Measurements from ENCODE around the gene GBP6.

GBP6 gene

DNA sequence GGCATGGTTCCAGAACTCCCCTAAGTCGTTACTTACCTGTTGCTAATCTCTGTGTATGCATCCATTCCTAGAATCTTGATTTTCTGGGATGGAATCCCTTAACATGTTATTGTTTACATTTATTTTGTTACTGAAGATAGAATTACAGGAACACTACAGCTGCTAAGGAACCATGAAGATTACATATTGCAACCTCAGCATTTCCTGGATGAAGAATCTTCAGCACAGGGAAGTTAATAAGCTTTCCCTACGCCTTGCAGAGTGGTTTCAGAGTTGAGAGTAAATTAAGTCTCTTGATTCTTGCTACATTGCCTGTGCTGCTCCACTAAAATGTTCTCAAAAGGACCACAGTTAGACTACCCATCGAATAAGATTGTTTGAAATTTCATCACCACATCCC, 31.4 kb upstream of the GBP6 start (continued):
- TF ChIP-seq TOX (CRISPR knock-in tag; IDR thresholded peaks at IDR 0.05; ENCODE audit: borderline replicate concordance) (no peak), ZC3H10 (CRISPR knock-in tag; IDR thresholded peaks at IDR 0.05) (no peak)
- TF ChIP-seq, protein P1, sequence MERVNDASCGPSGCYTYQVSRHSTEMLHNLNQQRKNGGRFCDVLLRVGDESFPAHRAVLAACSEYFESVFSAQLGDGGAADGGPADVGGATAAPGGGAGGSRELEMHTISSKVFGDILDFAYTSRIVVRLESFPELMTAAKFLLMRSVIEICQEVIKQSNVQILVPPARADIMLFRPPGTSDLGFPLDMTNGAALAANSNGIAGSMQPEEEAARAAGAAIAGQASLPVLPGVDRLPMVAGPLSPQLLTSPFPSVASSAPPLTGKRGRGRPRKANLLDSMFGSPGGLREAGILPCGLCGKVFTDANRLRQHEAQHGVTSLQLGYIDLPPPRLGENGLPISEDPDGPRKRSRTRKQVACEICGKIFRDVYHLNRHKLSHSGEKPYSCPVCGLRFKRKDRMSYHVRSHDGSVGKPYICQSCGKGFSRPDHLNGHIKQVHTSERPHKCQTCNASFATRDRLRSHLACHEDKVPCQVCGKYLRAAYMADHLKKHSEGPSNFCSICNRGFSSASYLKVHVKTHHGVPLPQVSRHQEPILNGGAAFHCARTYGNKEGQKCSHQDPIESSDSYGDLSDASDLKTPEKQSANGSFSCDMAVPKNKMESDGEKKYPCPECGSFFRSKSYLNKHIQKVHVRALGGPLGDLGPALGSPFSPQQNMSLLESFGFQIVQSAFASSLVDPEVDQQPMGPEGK (CRISPR knock-in tag; IDR thresholded peaks at IDR 0.05; ENCODE audit: borderline replicate concordance) = no peak

DNA sequence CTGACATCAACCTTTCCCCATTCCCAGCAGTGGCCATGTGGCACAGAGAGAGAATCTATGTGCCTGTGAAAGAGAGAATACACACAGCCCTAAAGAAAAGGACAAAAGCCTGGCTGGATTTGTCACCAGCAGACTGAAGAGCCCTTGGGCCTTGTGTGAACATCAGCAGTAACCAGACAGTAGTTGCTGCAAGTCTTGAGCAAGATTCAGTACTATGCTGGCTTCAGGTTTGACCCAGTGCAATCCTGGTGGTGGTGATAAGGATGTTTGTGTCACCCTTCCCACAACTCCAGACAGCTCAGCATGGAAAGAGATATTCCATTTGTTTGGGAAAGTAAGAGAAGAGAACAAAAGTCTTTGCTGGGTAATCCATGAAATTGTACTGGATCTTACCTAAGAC, 28.4 kb upstream of the GBP6 start:
- no peak for ATAC-seq
- TF ChIP-seq ZFP3 (CRISPR knock-in tag; IDR thresholded peaks at IDR 0.05) (no peak), TCF4 (CRISPR knock-in tag; IDR thresholded peaks at IDR 0.05; ENCODE audit: borderline replicate concordance) (no peak), ESRRG (CRISPR knock-in tag; IDR thresholded peaks at IDR 0.05) (no peak), BACH2 (CRISPR knock-in tag; IDR thresholded peaks at IDR 0.05; ENCODE audit: borderline replicate concordance) (no peak), ZFP30 (CRISPR knock-in tag; IDR thresholded peaks at IDR 0.05) (no peak), RARB (CRISPR knock-in tag; IDR thresholded peaks at IDR 0.05) (no peak), OSR1 (CRISPR knock-in tag; IDR thresholded peaks at IDR 0.05) (no peak)
- TF ChIP-seq, protein P2, sequence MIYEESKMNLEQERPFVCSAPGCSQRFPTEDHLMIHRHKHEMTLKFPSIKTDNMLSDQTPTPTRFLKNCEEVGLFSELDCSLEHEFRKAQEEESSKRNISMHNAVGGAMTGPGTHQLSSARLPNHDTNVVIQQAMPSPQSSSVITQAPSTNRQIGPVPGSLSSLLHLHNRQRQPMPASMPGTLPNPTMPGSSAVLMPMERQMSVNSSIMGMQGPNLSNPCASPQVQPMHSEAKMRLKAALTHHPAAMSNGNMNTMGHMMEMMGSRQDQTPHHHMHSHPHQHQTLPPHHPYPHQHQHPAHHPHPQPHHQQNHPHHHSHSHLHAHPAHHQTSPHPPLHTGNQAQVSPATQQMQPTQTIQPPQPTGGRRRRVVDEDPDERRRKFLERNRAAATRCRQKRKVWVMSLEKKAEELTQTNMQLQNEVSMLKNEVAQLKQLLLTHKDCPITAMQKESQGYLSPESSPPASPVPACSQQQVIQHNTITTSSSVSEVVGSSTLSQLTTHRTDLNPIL (CRISPR knock-in tag; IDR thresholded peaks at IDR 0.05; ENCODE audit: low read depth) = no peak
- TF ChIP-seq, protein P3, sequence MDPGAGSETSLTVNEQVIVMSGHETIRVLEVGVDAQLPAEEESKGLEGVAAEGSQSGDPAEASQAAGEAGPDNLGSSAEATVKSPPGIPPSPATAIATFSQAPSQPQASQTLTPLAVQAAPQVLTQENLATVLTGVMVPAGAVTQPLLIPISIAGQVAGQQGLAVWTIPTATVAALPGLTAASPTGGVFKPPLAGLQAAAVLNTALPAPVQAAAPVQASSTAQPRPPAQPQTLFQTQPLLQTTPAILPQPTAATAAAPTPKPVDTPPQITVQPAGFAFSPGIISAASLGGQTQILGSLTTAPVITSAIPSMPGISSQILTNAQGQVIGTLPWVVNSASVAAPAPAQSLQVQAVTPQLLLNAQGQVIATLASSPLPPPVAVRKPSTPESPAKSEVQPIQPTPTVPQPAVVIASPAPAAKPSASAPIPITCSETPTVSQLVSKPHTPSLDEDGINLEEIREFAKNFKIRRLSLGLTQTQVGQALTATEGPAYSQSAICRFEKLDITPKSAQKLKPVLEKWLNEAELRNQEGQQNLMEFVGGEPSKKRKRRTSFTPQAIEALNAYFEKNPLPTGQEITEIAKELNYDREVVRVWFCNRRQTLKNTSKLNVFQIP (CRISPR knock-in tag; IDR thresholded peaks at IDR 0.05; ENCODE audit: borderline replicate concordance, low read depth) = no peak
- TF ChIP-seq, protein P1 (CRISPR knock-in tag; IDR thresholded peaks at IDR 0.05; ENCODE audit: borderline replicate concordance) = no peak
- TF ChIP-seq, protein P4, sequence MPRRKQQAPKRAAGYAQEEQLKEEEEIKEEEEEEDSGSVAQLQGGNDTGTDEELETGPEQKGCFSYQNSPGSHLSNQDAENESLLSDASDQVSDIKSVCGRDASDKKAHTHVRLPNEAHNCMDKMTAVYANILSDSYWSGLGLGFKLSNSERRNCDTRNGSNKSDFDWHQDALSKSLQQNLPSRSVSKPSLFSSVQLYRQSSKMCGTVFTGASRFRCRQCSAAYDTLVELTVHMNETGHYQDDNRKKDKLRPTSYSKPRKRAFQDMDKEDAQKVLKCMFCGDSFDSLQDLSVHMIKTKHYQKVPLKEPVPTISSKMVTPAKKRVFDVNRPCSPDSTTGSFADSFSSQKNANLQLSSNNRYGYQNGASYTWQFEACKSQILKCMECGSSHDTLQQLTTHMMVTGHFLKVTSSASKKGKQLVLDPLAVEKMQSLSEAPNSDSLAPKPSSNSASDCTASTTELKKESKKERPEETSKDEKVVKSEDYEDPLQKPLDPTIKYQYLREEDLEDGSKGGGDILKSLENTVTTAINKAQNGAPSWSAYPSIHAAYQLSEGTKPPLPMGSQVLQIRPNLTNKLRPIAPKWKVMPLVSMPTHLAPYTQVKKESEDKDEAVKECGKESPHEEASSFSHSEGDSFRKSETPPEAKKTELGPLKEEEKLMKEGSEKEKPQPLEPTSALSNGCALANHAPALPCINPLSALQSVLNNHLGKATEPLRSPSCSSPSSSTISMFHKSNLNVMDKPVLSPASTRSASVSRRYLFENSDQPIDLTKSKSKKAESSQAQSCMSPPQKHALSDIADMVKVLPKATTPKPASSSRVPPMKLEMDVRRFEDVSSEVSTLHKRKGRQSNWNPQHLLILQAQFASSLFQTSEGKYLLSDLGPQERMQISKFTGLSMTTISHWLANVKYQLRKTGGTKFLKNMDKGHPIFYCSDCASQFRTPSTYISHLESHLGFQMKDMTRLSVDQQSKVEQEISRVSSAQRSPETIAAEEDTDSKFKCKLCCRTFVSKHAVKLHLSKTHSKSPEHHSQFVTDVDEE (CRISPR knock-in tag; IDR thresholded peaks at IDR 0.05) = no peak

DNA sequence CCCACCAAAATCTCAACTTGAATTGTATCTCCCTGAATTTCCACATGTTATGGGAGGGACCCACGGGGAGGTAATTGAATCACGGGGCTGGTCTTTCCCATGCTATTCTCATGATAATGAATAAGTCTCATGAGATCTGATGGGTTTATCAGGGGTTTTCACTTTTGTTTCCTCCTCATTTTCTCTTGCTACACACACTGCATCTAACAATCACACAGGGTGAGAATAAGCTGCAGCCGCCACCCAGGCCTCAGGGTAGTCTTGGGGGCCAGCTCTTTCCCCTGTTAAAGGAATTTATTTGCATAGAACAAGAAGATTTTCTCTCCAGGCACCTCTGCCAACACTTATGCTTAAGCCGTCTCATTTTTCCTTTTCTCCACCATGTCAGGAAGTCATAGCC, 26.0 kb upstream of the GBP6 start:
- TF ChIP-seq, protein P1 (CRISPR knock-in tag; IDR thresholded peaks at IDR 0.05; ENCODE audit: borderline replicate concordance) = no peak
- TF ChIP-seq BACH2 (CRISPR knock-in tag; IDR thresholded peaks at IDR 0.05; ENCODE audit: borderline replicate concordance) (no peak), PPARA (CRISPR knock-in tag; IDR thresholded peaks at IDR 0.05; ENCODE audit: borderline replicate concordance) (no peak), ARNTL (CRISPR knock-in tag; IDR thresholded peaks at IDR 0.05; ENCODE audit: borderline replicate concordance, low read depth) (no peak), TOX (CRISPR knock-in tag; IDR thresholded peaks at IDR 0.05; ENCODE audit: borderline replicate concordance) (no peak), CSDC2 (CRISPR knock-in tag; IDR thresholded peaks at IDR 0.05) (no peak), ZFP3 (CRISPR knock-in tag; IDR thresholded peaks at IDR 0.05) (no peak), ZNF8 (CRISPR knock-in tag; IDR thresholded peaks at IDR 0.05) (no peak), TCF4 (CRISPR knock-in tag; IDR thresholded peaks at IDR 0.05; ENCODE audit: borderline replicate concordance) (no peak), ZC3H10 (CRISPR knock-in tag; IDR thresholded peaks at IDR 0.05) (no peak), SNAI2 (CRISPR knock-in tag; IDR thresholded peaks at IDR 0.05) (no peak), ISL1 (CRISPR knock-in tag; IDR thresholded peaks at IDR 0.05) (no peak), ESRRG (CRISPR knock-in tag; IDR thresholded peaks at IDR 0.05) (no peak), ZNF70 (CRISPR knock-in tag; IDR thresholded peaks at IDR 0.05) (no peak), OSR1 (CRISPR knock-in tag; IDR thresholded peaks at IDR 0.05) (no peak)
- TF ChIP-seq, protein P4 (CRISPR knock-in tag; IDR thresholded peaks at IDR 0.05) = no peak
- TF ChIP-seq, protein P5, sequence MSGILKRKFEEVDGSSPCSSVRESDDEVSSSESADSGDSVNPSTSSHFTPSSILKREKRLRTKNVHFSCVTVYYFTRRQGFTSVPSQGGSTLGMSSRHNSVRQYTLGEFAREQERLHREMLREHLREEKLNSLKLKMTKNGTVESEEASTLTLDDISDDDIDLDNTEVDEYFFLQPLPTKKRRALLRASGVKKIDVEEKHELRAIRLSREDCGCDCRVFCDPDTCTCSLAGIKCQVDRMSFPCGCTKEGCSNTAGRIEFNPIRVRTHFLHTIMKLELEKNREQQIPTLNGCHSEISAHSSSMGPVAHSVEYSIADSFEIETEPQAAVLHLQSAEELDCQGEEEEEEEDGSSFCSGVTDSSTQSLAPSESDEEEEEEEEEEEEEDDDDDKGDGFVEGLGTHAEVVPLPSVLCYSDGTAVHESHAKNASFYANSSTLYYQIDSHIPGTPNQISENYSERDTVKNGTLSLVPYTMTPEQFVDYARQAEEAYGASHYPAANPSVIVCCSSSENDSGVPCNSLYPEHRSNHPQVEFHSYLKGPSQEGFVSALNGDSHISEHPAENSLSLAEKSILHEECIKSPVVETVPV (CRISPR knock-in tag; IDR thresholded peaks at IDR 0.05) = no peak
- ATAC-seq = no peak
